PFSK-1 (cell line): Measurements from ENCODE around the gene ELMO1.

Source experiments
- SIN3A ChIP-seq: IDR thresholded peaks from 2 replicates; pipeline ENCODE4 v1.6.1; 2012; ENCODE audit warnings: mild to moderate bottlenecking, low read length, moderate library complexity, borderline replicate concordance; ENCODE audit not compliant: insufficient read depth
- TAF1 ChIP-seq: IDR thresholded peaks from 2 replicates; pipeline ENCODE4 v1.6.1; 2012; ENCODE audit warnings: low read length, control low read depth, borderline replicate concordance; ENCODE audit not compliant: insufficient read depth
- TF ChIP-seq, protein P1 (sequence below), 2 experiments: IDR thresholded peaks; 2 replicates each; pipeline versions ENCODE4 v1.6.1 to v1.8.0; 2011 to 2012; ENCODE audit warnings: low read depth in 2 of 2, low read length in 2 of 2, control low read depth in 1 of 2, inconsistent platforms in 1 of 2, mild to moderate bottlenecking in 1 of 2, moderate library complexity in 1 of 2; ENCODE audit not compliant: insufficient read depth in 1 of 2

DNA sequence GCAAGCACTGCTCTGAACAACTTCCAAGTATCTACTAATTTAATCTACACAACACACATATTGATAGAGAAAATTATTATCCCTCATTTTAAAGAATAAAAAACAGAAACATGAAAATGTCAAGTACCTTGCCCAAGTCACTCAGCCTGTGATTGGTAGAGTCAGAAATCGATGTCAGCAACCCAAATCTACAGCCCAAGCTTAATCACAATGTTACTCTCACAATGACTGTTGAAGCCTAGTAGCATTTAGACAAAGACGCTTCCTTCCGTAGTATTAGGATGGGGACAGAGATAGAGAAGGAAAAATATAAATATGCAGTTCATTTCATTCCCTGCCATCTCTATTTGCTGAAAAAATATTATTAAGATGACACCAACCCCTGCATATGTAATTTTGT, 242.5 kb downstream of the ELMO1 start:
- no peak for TF ChIP-seq TAF1
- TF ChIP-seq, protein P1, sequence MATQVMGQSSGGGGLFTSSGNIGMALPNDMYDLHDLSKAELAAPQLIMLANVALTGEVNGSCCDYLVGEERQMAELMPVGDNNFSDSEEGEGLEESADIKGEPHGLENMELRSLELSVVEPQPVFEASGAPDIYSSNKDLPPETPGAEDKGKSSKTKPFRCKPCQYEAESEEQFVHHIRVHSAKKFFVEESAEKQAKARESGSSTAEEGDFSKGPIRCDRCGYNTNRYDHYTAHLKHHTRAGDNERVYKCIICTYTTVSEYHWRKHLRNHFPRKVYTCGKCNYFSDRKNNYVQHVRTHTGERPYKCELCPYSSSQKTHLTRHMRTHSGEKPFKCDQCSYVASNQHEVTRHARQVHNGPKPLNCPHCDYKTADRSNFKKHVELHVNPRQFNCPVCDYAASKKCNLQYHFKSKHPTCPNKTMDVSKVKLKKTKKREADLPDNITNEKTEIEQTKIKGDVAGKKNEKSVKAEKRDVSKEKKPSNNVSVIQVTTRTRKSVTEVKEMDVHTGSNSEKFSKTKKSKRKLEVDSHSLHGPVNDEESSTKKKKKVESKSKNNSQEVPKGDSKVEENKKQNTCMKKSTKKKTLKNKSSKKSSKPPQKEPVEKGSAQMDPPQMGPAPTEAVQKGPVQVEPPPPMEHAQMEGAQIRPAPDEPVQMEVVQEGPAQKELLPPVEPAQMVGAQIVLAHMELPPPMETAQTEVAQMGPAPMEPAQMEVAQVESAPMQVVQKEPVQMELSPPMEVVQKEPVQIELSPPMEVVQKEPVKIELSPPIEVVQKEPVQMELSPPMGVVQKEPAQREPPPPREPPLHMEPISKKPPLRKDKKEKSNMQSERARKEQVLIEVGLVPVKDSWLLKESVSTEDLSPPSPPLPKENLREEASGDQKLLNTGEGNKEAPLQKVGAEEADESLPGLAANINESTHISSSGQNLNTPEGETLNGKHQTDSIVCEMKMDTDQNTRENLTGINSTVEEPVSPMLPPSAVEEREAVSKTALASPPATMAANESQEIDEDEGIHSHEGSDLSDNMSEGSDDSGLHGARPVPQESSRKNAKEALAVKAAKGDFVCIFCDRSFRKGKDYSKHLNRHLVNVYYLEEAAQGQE (IDR thresholded peaks at IDR 0.05; ENCODE audit: insufficient read depth in 1 of 2, low read depth in 2 of 2, low read length in 2 of 2), result no peak
- TF ChIP-seq SIN3A, result no peak
